HG03108 (cell line): ENCODE data around the gene HTT.
"Not testable (repeated sequence)": the region's sequence is repeated elsewhere in the genome, so short reads cannot be mapped to it uniquely, and the experiment has no call there.

Experiments
- ATAC-seq: cut with Tn5 transposase; IDR thresholded peaks from one replicate; pipeline ENCODE4 v1.9.1; 2021; ENCODE audit warnings: moderate library complexity; ENCODE audit not compliant: unreplicated experiment

The HTT gene

DNA sequence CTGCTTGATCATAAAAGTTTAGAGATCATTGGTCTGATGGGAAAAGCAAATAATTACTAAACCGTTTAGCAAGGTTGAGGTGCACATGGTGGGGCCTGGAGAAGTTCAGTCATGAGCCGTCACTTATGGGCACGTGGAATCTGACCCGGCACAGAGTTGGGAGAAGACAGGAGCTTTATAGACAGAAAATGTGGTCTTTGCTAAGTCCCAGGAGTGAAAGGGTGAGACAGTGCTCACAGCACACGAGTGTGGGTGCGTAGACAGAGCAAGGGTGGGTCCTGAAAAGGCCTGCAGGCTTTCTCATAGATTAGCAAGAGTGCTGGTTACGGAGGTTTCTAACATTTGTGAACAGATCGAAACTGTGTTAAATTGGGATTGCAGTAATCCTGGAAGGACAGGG lies 43.8 kb downstream of the HTT start:
- no peak for ATAC-seq

DNA sequence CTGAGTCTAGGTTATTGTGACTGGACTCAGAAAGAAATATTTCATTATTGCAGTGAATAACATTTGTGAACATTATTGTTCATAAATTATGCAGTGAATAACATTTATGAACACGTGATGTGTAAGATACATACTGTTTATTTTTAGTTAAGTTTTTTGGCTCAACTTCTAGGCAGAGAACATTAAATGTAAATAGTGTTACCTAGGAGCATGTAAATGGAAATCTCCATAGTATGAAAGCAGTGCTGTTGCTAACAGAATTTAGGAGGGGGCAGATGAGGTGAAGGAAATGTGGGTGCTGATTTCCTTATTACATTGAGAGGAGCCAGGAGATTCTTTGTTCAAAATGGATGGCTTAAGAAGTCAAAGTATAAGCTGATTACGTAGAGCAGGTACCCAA lies 45.0 kb downstream of the HTT start:
- no peak for ATAC-seq

DNA sequence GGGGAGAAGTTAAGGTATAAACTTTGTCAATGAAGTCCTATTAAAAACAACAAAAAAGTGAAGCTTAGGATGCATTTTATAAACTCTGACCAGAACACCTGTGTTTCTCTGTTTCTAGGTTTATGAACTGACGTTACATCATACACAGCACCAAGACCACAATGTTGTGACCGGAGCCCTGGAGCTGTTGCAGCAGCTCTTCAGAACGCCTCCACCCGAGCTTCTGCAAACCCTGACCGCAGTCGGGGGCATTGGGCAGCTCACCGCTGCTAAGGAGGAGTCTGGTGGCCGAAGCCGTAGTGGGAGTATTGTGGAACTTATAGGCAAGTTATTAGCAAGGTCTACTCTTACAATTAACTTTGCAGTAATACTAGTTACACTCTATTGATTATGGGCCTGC lies 46.6 kb downstream of the HTT start:
- no peak for ATAC-seq

DNA sequence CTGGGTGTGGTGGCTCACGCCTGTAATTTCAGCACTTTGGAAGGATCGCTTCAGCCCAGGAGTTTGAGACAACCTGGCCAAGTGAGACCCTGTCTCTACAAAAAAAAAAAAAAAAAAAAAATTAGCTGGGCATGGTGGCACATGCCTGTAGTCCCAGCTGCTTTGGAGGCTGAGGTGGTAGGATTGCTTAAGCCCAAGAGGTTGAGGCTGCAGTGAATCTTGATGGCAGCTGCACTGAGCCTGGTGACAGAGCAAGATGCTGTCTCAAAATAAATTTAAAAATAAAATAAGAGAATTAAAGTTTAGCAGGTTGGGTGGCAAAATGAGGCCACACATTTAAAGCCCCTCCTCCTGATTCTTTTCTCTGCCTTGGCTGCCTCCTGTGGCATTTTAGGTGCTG lies 47.1 kb downstream of the HTT start:
- no peak for ATAC-seq

DNA sequence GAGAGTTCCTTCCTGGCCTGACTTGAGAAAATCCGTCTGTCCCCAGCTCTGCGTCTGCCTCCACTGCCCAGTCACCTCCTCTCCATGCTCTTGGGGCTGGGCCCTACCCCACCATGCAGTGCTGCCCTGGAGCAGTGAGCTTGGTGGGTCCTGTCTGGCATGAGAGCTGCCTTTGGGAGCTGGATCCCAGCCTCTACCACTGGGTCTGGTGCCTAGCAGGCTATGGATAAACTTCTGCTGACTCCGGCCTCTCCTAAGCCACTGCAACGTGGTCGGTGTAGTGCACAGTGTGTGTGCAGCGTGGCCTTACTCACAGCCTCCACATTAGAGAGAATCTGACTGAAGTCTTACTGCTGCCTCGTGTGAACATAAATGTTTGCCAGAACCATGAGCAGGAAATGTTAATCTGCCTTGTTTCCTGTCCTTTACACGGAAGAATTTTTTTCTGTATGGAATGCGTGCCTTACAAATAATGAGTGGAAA lies 47.6 kb downstream of the HTT start:
- ATAC-seq = no peak

DNA sequence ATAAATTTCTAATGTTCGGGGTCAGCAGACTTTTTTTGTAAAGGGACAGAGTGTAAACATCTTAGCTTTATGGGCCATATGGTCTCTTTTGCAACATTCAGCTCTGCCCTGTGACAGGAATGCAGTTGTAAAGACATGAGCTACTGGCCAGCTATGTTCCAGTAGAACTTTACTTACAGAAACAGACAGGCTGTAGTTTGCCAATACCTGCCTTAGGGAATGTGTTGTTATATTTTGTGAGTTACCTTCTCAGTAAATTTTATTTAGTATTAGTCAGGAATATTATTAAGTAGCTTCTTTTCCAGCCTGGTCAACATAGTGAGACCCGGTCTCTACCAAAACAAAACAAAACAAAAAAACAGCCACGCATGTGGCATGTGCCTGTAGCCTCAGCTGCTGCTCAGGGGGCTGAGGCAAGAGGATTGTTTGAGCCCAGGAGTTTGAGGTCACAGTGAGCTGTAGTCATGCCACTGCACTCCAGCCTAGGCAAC lies 48.7 kb downstream of the HTT start:
- no peak for ATAC-seq

DNA sequence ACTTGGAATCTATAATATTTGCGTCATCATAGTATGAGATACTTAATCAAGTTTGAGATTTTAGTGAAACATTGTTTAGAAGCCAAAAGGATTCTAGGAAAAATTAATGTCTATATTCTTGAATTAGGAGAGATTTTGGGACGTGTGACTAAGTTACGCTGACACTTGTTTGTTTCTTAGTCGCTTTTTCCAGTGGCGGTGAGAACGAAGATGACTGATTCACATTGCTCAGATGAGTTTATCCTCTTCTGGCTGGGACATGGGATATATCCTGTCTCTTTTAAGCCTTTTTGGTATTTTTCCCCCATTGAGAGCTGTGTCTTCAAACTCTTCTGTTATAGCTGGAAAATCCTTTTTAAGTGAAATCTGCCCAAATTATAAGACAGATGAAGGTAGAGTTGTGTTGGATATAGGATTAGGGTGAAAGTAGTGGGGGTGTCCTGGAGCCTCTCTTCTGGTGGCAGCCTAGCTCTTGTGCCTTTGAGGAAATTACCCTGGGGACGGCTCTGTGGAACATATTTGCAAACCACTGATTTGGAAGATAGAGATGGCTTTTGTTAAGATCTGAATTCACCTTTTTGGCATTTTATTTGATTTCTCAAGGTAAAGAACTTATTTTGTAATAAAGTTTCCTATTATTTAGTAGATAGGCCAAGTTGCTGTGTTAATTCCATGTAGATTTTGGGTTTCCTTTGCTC lies 49.7 kb downstream of the HTT start:
- ATAC-seq = no peak

DNA sequence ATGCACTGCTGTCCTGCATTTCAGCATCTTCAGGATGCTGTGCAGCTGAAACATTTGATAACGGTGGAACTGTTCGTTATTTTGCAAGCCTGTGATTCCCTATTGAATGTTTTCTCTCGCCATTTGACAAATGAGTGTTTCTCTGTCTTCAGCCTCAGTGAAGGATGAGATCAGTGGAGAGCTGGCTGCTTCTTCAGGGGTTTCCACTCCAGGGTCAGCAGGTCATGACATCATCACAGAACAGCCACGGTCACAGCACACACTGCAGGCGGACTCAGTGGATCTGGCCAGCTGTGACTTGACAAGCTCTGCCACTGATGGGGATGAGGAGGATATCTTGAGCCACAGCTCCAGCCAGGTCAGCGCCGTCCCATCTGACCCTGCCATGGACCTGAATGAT lies 52.6 kb downstream of the HTT start:
- ATAC-seq = no peak

DNA sequence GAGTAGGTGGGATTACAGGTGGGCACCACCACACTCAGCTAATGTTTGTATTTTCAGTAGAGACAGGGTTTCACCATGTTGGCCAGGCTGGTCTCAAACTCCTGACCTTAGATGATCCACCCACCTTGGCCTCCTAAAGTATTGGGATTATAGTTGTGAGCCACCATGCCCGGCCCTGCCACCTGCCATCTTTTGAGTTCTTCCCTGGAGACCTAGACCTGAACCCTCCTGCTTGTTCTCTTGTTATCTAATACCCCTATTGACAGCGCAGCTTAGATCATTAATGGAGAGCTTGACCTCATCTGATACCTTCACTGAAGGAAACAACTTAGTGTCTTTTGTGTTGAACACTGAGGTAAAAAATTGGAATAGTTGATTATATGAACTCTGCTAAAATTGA lies 53.6 kb downstream of the HTT start:
- no peak for ATAC-seq

DNA sequence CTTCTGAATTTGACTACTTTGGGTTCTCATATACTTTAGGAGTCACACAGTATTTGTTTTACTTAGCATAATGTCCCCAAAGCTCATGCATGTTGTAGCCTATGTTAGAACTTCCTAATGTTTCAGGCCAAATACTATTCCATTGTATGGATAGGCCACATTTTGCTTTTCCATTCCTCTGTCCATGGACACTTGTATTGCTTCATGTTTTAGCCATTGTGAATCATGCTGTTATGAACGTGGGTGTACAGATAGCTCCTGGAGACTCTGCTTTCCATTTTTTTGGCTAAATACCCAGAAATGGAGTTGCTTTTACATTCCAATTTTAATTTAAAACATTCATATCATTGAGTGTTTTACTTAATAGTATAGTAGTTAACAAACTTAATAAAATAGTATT lies 54.5 kb downstream of the HTT start:
- no peak for ATAC-seq

DNA sequence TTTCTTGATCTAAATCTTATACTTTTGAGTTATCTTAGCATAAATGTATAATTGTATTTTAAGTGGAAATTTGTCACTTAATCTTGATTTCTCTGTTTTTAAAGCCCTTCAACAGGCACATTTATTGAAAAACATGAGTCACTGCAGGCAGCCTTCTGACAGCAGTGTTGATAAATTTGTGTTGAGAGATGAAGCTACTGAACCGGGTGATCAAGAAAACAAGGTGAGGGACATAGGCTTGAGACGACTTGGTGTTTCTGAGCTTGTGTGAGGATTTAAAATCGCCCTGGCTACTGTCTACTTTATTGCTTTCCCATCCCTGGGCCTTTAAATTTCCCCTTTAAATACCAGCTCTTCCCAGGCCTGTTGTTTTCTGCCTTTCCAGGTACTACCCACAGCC lies 55.7 kb downstream of the HTT start:
- ATAC-seq = no peak

DNA sequence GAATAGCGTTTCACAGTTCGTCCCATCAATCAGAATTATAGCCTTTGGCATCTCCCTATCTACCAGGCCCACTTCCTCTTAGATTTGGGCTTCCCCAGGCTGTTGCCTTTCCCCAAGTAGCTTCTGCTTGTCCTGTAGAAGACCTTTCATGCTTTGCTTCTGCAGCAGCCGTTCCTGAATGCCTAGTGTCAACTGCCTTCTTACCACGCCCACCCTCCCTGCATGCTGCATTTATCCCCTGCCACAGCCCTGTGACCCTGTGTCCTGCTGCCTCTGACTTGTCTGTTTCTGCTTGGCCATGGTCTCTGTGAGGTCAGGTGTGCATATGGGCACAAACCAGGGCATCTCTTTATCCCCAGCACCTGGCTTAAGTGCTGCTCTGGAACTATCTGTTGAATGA lies 56.3 kb downstream of the HTT start:
- no peak for ATAC-seq

DNA sequence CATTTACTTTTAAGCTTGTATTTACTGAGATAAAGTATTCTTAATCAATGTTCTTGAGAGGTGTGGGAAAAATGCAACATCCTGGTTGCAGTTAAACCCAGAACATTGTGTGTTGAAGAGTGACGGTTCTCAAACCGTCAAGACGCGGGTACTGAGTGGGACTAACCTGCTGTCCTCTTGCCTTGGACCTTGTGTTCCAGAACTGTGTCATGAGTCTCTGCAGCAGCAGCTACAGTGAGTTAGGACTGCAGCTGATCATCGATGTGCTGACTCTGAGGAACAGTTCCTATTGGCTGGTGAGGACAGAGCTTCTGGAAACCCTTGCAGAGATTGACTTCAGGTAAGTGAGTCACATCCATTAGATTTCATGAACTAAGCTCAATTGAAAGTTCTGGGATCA lies 59.7 kb downstream of the HTT start:
- ATAC-seq = no peak

DNA sequence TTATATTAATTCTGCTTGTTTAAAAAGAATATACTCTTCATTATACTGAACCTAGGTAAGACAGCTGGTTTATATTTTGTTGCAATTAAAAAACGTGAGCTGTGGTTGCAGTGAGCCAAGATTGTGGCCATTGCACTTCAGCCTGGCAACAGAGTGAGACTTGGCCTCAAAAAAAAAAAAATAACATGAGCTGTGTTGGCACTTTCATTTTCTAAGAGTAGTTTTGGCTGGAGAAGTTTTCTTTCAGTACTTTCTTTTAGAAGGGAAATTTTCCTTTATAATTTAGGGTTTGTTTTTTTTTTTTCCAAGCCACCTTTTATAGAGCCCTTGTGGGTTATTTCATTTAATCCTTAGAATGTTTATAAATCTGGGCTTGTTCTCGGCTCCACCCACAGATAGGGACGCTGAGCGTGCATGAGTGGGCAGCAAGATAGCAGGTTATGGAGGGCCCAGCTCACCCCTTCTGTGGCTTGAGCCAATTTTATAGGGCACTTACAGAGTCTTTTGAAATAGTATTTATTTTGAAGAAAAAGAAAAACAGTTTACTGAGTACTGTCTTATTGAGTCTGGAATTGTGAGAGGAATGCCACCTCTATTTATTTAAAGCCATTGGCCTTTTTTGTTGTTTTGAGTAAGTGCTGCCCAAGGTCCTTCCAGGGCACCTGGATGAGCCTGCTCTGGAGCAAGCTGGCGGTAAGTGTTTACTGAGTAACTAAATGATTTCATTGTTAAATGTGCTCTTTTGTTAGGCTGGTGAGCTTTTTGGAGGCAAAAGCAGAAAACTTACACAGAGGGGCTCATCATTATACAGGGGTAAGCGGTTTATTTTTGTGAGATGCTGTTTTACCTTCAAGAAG lies 60.9 kb downstream of the HTT start:
- no peak for ATAC-seq

DNA sequence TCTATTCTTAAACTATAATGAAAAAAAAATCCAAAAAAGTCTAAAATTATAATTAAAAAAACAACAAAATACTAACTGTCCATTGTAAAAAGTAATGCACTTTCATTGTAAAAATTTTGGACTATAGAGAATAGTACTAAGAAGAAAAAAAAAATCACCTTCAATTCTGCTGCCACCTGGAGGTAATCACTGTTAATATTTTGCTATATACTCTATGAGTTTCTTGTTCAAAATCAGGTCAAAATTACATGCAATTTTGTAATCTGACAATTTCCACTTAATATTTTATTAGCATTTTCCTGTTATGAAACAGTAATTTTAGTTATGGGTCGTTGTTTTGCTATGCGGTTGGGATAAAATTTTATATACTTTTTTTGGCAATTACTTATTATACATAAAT lies 62.0 kb downstream of the HTT start:
- no peak for ATAC-seq

DNA sequence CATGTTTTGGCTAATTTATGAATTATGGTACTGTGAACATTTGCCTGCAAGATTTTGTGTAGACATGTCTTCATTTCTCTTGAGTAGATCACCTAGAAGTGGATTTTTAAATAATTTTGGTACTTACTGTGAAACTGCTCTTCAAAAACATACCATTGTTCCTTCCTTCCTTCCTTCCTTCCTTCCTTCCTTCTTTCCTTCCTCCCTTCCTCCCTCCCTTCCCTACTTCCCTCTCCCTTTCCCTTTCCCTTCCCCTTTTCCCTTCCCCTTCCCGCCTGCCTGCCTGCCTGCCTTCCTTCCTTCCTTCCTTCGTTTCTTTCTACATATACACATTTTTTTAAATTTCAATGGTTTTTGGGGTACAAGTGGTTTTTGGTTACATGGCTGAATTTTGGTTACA lies 63.4 kb downstream of the HTT start:
- no peak for ATAC-seq

DNA sequence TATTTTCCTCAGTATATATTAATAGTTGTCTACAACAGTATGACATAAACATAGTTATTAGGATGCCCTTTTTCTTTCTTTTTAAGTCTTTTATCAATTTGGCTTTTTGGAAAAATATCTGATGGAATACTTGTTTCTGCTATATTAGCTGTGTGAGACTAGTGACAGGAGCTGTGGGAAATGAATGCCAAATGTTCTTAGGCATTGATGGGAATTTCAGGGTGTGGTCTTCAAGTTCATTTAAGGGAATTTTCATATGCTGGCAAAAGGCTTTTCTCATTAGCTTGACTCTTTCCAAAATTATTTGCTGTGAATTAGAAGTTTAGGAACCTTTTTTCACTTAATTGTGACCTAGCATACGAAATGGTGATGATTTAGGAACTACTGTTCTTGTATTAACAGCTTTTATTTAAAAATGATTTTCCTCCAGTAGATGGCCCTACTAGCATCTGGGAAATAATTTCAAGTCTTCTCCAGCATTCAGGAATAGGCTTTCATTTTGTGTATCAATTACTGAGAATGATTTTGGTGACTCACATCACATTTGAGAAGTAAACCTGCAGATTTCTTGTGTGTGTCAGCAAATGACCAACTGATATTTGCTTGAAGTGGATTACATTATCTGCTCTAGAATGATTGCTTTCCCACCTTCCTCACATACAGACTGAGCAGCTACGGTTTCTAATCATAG lies 70.9 kb downstream of the HTT start:
- no peak for ATAC-seq

DNA sequence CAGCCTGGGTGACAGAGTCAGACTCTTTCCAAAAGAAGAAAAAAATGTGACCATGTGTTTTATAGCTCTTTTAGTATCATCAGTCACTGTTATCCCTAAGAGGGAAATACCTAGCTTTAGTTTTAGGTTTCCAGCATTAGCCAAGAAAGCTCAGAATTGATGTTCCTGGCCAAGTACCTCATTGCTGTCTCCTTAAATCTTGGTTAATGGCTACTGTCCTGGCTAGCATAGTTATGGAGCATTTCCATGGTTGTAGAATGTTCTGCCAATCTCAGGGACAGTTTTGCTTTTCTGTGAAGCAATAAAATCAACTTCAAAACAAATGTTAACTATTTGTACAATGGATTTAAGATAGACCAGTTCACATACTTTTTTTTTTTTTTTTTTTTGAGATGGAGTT lies 74.4 kb downstream of the HTT start:
- ATAC-seq = no peak

DNA sequence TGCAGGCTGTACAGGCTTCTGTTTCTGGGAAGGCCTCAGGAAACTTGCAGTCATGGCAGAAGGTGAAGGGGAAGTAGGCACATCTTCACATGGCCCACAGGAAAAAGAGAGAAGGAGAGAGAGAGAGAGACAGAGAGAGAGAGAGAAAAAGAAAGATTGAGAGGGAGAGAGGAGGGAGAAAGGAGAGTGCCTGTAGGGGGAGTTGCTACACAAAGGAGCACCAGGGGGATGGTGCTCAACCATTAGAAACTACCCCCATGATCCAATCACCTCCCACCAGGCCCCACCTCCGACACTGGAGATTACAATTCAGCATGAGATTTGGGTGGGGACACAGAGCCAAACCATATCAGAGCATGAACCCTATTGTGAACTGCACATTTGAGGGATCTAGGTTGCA lies 76.8 kb downstream of the HTT start:
- not testable (repeated sequence) for ATAC-seq

DNA sequence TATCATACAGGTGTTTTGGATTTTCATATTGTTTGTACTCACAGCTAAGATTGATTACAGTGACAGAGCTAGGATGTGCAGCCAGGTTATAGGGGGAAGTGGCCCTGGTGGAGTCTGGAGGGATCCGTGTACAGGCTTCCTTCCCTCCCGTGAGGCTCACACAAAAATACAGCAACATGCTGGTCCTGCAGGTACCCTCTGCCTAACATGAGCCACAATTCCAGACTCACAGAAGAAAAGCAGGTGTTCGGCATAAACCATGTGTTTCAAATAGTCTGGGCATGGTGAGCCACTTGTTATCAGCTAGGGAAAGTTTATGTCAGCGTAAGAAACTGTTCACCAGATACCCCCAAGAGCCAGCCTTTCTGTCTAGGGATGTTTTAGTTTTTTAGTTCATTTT lies 82.9 kb downstream of the HTT start:
- ATAC-seq = no peak

DNA sequence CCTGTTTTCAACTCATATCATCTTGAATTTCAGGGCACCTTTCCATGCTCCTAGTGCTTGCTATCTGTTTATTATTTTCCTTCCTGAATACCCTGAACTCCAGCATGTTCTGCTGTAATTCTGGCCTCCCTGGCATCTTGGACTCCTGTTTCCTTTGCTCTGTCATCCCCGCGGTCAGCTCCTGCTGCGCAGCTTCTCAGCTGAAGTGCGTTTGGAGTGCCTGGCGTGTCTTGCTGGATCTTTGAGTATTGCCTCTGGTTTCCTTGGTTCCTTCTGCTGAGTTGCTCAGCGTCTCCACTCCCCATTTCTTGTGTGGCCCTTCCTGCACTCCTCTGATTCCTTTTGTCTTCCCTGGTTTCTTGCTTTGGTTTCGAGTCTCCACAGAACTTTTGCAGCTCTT lies 84.4 kb downstream of the HTT start:
- ATAC-seq = no peak

DNA sequence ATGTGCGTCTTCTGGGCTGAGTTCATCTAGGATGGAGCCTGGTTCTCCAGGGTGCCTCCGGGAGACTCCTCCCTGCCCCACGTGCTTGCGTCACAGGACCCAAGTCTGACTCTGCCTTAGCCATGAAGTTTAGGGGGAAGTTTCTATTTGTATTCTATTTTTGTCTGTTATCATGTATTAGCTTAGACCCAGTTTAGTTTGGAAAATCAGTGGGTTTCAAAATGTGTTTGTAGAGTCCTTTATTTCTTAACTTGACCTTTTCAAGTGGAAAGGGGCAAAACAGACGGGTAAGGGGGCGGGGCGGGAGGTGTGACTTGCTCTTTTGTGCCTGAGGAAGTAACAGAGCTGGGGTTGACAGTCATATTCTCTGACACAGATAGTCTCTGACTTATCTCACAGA lies 86.0 kb downstream of the HTT start:
- no peak for ATAC-seq
